Measurements from ENCODE around the gene CAMLG. TPM values are rescaled to one million over a fixed set of nuclear protein-coding genes. Genes with fewer than 3 reads are reported as not detected.
"Not testable (repeated sequence)": the region's sequence is repeated elsewhere in the genome, so short reads cannot be mapped to it uniquely, and the experiment has no call there.

The CAMLG gene
- total RNA-seq (44.0 TPM), polyA plus RNA-seq (49.7 TPM)

DNA sequence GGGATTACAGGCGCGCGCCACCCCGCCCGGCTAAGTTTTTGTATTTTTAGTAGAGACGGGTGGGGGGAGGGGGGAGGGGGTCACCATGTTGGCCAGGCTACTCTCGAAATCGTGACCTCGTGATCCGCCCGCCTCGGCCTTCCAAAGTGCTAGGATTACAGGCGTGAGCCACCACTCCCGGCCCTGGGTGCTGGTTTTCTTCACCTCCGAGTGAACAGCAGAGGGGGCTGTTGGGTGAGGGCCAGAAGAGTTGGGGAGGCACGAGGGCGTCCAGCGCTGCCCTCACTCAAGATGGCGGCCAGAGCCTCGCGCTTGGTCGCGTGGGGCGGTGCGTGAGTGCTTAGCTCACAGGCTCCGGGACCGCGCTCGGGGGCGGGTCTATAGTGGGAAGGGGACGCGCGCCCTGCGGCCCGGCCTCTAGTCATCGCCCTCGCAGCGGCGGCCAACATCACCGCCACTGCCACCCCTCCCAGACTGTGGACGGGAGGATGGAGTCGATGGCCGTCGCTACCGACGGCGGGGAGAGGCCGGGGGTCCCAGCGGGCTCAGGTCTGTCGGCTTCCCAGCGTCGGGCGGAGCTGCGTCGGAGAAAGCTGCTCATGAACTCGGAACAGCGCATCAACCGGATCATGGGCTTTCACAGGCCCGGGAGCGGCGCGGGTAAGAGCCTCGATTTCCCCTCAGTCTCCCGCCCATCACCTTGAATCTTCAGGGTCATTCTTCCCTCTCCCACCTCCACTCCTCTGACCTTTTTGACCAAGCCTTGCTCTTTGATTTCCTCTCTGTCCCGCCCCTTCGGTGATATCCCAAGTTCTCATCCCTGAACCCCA is at the start of gene CAMLG:
Gene CAMLG (plus strand): TSS at position 416 of the 830 bp plus-strand sequence. CDS start 73 bp downstream, at position 489.
- DNase-seq (ENCODE audit: extremely low spot score): peak; percentile 93
- peak within 1 kb of the TSS; percentile 91 for H3K27ac ChIP-seq (ENCODE audit: low read depth)
- WGBS: under 1% methylated on average over 66 of the region's 66 CpGs
- peak within 1 kb of the TSS; percentile 79 for H3K4me3 ChIP-seq (ENCODE audit: low read depth, low read length)
- no peaks in the 10 kb centered on the region for H3K4me1 ChIP-seq (ENCODE audit: insufficient read depth)
- peaks cover 2% of the 10 kb centered on the region for H3K36me3 ChIP-seq (ENCODE audit: insufficient read depth)

DNA sequence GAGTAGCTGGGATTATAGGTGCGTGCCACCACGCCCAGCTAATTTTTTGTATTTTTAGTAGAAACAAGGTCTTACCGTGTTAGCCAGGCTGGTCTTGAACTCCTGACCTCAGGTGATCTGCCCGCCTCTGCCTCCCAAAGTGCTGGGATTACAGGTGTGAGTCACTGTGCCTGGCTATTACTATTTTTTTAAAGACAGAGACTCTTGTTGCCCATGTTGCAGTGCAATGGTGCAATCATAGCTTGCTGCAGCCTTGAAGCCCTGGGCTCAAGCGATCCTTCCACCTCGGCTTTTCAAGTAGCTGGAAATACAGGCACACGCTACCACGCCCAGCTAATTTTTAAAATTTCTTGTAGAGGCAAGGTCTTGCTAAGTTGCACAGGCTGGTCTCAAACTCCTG is 48.2 kb upstream of the CAMLG start:
- not testable (repeated sequence) for H3K4me3 ChIP-seq (ENCODE audit: low read depth, low read length); H3K36me3 ChIP-seq (ENCODE audit: insufficient read depth); H3K4me1 ChIP-seq (ENCODE audit: insufficient read depth); DNase-seq (ENCODE audit: extremely low spot score); H3K27ac ChIP-seq (ENCODE audit: low read depth)
- 96% methylated on average over 8 of the region's 8 CpGs for WGBS

DNA sequence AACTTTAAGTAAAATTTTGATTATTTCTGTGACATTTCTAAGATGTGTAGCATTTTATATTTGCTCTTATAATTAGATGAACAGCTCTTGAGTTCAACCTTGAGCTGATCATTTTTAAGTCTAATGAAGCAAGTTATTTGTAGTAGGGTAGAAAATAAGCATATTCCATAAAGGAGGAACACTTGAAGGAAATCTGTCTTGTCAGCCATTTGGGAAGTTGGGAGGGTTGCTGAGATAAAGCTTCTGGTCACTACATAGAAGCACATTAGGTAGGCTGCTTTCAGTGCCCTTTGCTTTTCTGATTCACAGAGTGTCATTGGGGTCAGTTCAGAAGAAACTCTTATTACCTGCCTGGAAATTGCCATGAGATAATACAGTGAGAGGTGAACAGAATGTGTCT is 45.6 kb upstream of the CAMLG start:
- no peak for DNase-seq (ENCODE audit: extremely low spot score)
- H3K36me3 ChIP-seq (ENCODE audit: insufficient read depth): peaks cover 6% of the 10 kb centered on the region

DNA sequence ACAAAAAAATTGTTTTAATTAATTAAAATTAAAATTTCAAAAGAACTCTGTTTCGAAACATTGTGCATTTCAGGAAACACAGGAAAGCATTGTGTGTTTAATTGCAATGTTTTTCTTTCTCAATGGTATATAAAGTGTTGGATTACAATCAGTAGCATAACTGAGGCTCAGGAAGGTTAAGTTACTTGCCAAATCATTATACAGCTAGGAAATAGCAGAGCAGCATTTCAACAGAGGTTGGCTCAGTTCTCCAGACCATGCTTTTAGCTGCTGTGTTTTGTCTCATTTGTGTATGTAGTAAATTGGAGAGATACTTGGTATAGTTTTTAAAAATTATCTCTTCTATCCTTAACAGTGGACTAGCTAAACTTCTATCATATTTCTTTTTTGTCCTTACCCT is 30.0 kb upstream of the CAMLG start:
- H3K36me3 ChIP-seq (ENCODE audit: insufficient read depth): peaks cover 7% of the 10 kb centered on the region
- no peak overlapping the region for H3K4me3 ChIP-seq (ENCODE audit: low read depth, low read length)
- no peaks in the 10 kb centered on the region for H3K4me1 ChIP-seq (ENCODE audit: insufficient read depth)
- no peak for DNase-seq (ENCODE audit: extremely low spot score)
- H3K27ac ChIP-seq (ENCODE audit: low read depth): no peak overlapping the region
- WGBS: 97% methylated on average over 1 of the region's 1 CpG

More for the DNA sequence above, 45.6 kb upstream of the CAMLG start:
- no peaks in the 10 kb centered on the region for H3K4me1 ChIP-seq (ENCODE audit: insufficient read depth)
- H3K27ac ChIP-seq (ENCODE audit: low read depth): no peak overlapping the region
- H3K4me3 ChIP-seq (ENCODE audit: low read depth, low read length): no peak overlapping the region

DNA sequence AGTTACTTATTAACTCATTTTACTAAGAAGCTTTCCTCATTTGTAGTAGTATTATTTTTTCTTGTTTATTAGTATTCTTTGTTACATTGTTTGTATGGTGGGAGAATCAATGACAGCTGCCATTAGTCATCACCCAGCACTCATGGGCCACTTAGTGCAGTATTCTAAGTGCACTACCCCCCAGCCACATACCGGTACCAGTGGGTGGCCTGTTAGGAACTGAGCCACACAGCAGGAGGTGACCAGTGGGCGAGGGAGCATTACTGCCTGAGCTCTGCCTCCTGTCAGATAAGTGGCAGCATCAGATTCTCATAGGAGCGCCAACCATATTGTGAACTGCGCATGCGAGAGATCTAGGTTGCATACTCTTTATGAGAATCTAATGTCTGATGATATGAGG is 24.2 kb upstream of the CAMLG start:
- no peaks in the 10 kb centered on the region for H3K4me1 ChIP-seq (ENCODE audit: insufficient read depth)
- DNase-seq (ENCODE audit: extremely low spot score): no peak
- WGBS: 88% methylated on average over 5 of the region's 5 CpGs
- H3K4me3 ChIP-seq (ENCODE audit: low read depth, low read length): no peak overlapping the region
- no peak overlapping the region for H3K27ac ChIP-seq (ENCODE audit: low read depth)
- H3K36me3 ChIP-seq (ENCODE audit: insufficient read depth): peaks cover 5% of the 10 kb centered on the region

DNA sequence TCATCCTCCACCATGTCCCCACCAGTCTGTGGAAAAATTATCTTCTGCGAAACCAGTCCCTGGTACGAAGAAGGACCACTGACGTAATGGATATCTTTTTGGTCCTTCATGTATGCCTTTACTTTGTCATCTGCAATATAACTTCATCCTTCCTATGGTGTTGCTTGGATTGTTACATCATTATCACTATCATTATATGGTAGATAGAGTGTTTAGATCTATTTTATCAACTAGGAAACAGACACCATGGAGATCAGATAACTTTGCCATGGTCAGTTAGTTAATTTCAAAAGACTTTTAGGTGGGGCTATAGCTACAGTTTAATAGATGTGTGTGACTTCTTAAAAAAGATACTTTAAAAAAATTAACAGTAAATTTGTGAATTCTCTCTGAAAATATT is 23.8 kb upstream of the CAMLG start:
- Histone ChIP-seq H3K27ac (ENCODE audit: low read depth) (no peak overlapping the region), H3K4me1 (ENCODE audit: insufficient read depth) (no peaks in the 10 kb centered on the region), H3K4me3 (ENCODE audit: low read depth, low read length) (no peak overlapping the region), H3K36me3 (ENCODE audit: insufficient read depth) (peaks cover 5% of the 10 kb centered on the region)
- no peak for DNase-seq (ENCODE audit: extremely low spot score)
- 95% methylated on average over 3 of the region's 3 CpGs for WGBS

DNA sequence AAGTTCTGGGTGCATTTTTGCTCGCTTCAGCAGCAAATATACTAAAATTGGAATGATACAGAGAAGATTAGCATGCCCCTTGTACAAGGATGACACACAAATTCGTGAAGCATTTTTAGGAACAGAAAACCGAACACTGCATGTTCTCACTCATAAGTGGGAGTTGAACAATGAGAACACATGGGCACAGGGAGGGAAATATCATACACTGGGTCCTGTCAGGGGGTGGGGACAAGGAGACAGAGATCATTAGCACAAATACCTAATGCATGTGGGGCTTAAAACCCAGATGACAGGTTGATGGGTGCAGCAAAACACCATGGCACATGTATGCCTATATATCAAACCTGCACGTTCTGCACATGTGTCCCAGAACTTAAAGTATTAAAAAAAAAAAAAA is 22.9 kb upstream of the CAMLG start:
- DNase-seq (ENCODE audit: extremely low spot score); H3K4me3 ChIP-seq (ENCODE audit: low read depth, low read length); H3K36me3 ChIP-seq (ENCODE audit: insufficient read depth); H3K27ac ChIP-seq (ENCODE audit: low read depth); H3K4me1 ChIP-seq (ENCODE audit: insufficient read depth): not testable (repeated sequence)
- 89% methylated on average over 4 of the region's 4 CpGs for WGBS

DNA sequence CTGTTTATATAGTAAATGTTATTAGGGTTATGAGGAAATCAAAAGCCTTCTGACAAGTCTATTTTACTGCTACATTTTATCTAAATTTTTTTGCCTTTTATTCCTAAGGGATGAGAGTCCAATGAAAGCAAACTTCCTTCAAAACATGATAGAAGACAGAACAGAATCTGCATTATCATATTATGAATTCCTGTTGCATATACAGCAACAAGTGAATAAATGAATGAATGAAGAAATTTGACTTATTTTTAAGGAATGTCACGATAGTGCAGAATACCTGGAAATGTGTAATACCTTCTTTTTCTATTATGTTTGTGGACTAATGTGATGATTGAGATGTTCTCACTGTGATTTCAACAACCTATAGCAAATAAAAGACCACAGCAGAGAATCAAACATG is 13.5 kb upstream of the CAMLG start:
- H3K27ac ChIP-seq (ENCODE audit: low read depth): no peak overlapping the region
- H3K4me1 ChIP-seq (ENCODE audit: insufficient read depth): no peaks in the 10 kb centered on the region
- no peaks in the 10 kb centered on the region for H3K36me3 ChIP-seq (ENCODE audit: insufficient read depth)
- no peak overlapping the region for H3K4me3 ChIP-seq (ENCODE audit: low read depth, low read length)
- DNase-seq (ENCODE audit: extremely low spot score): no peak
- 87% methylated on average over 1 of the region's 1 CpG for WGBS

DNA sequence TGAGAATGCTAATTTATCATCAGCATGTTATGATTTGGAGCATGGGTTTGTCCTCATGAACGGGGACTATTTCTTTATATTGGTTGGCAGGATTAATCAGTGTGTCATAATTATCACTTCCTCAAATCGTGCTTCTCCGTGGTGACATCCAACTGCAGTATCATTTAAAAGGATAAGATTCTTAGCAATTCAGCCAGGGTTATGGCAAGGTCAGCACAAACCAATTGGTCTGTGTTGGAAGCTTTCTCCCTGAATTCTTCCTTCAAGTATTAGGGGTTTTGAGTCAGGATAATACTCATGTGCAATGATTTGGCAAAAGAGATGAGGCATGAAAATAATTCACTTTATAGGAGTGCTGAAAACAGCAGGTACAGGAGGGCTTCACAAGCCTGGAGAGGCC is 5.5 kb upstream of the CAMLG start:
- H3K36me3 ChIP-seq (ENCODE audit: insufficient read depth): no peaks in the 10 kb centered on the region
- H3K27ac ChIP-seq (ENCODE audit: low read depth): no peak overlapping the region
- WGBS: 66% methylated on average over 3 of the region's 3 CpGs
- H3K4me1 ChIP-seq (ENCODE audit: insufficient read depth): no peaks in the 10 kb centered on the region
- no peak for DNase-seq (ENCODE audit: extremely low spot score)
- H3K4me3 ChIP-seq (ENCODE audit: low read depth, low read length): no peak overlapping the region

DNA sequence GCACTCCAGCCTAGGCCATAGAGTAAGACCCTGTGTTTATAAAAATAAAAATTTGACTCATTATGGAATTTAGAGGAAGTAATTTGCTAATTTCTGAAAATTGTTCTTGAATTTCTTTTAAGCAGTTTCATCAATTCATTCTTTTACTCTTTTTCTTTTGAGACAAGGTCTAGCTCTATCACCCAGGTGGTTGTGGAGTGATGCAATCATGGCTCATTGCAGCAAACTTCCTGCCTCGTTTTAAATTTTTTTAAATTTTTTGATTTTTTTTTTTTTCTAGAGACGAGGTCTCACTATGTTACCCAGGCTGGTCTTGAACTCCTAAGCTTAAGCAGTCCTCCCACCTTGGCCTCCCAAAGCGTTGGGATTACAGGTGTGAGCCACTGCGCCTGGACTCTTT is 3.1 kb upstream of the CAMLG start:
- no peak overlapping the region for H3K27ac ChIP-seq (ENCODE audit: low read depth)
- WGBS: 76% methylated on average over 4 of the region's 4 CpGs
- H3K4me3 ChIP-seq (ENCODE audit: low read depth, low read length): no peak overlapping the region
- no peaks in the 10 kb centered on the region for H3K36me3 ChIP-seq (ENCODE audit: insufficient read depth)
- no peaks in the 10 kb centered on the region for H3K4me1 ChIP-seq (ENCODE audit: insufficient read depth)
- DNase-seq (ENCODE audit: extremely low spot score): no peak

DNA sequence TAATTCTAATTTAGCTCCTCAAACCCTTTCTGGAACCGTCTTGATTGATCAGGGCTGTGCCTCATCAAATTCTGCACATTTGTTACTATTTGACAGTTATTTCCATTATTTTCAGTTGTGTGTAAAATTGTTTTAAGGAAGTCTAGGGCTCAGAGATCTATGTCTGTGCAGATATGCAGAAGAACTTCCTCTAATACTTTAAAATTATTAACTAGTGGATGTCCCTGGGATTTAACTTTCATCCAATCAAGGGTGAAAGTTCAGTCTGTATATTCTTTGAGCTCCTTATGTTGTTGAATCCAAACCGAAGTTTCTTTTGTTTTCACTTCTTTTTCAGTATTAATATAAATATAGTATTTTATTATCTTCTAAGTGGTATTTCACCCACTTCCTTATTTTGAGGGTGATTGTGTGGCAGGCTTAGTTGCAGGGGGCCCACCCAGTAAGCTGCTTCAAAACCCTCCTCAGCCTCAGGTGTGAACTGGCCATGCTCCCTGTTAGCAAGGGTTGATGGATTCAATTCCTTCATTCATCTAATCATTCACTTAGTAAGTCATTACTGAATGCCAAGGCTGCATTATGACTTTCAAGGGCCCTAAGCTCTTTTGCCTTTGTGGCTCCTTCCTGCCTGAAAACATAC is 2.1 kb upstream of the CAMLG start:
- Histone ChIP-seq H3K4me1 (ENCODE audit: insufficient read depth) (no peaks in the 10 kb centered on the region), H3K27ac (ENCODE audit: low read depth) (no peak overlapping the region), H3K4me3 (ENCODE audit: low read depth, low read length) (no peak overlapping the region), H3K36me3 (ENCODE audit: insufficient read depth) (no peaks in the 10 kb centered on the region)
- 64% methylated on average over 2 of the region's 2 CpGs for WGBS
- no peak for DNase-seq (ENCODE audit: extremely low spot score)

DNA sequence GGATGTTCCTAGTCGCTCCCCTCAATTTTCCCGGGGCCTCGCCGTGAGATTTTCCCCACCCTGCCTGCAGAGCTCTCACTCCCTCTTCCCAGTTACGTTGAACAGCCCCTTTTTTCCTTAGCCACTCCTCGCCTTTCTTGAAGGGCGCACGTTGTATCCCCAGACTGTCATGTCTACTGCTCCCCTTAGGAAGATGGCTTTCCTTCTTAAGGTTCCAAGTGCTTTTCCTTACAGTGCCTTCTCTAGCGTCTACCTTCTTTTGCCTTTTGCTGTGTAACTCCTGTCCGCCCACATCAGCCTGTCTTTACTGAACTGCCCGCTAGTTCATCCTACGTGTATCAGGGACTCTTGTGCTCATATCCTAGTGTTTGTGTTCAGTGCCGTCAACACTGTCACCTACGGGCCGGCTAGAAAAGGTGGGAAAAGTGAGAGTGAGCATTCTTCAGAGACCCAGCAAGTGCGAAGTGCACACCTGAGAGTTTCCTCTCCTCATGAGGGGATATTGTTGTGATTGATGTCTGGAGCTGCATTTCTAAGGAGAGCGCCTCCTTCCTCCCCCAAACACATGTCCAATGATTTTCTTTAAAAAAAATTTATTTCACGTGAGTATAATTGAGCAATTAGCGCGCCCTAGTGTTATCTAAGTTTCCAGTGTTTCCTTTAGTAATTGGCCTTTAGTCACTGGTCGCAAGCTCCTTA is 764 bp downstream of the CAMLG start:
- peak; percentile 42 for DNase-seq (ENCODE audit: extremely low spot score)
- 5% methylated on average over 21 of the region's 21 CpGs for WGBS
- no peaks in the 10 kb centered on the region for H3K4me1 ChIP-seq (ENCODE audit: insufficient read depth)

DNA sequence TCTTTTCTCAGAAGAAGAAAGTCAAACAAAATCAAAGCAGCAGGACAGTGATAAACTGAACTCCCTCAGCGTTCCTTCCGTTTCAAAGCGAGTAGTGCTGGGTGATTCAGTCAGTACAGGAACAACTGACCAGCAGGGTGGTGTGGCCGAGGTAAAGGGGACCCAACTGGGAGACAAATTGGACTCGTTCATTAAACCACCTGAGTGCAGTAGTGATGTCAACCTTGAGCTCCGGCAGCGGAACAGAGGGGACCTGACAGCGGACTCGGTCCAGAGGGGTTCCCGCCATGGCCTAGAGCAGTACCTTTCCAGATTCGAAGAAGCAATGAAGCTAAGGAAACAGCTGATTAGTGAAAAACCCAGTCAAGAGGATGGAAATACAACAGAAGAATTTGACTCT is 2.7 kb downstream of the CAMLG start:
- H3K4me1 ChIP-seq (ENCODE audit: insufficient read depth): no peaks in the 10 kb centered on the region
- H3K27ac ChIP-seq (ENCODE audit: low read depth): no peak overlapping the region
- WGBS: 89% methylated on average over 11 of the region's 11 CpGs
- peaks cover 3% of the 10 kb centered on the region for H3K36me3 ChIP-seq (ENCODE audit: insufficient read depth)
- DNase-seq (ENCODE audit: extremely low spot score): no peak
- no peak overlapping the region for H3K4me3 ChIP-seq (ENCODE audit: low read depth, low read length)

More for the DNA sequence above, 764 bp downstream of the CAMLG start:
- peak overlapping the region; percentile 79 for H3K4me3 ChIP-seq (ENCODE audit: low read depth, low read length)
- H3K27ac ChIP-seq (ENCODE audit: low read depth): peak overlapping the region; percentile 87
- peaks cover 3% of the 10 kb centered on the region for H3K36me3 ChIP-seq (ENCODE audit: insufficient read depth)

DNA sequence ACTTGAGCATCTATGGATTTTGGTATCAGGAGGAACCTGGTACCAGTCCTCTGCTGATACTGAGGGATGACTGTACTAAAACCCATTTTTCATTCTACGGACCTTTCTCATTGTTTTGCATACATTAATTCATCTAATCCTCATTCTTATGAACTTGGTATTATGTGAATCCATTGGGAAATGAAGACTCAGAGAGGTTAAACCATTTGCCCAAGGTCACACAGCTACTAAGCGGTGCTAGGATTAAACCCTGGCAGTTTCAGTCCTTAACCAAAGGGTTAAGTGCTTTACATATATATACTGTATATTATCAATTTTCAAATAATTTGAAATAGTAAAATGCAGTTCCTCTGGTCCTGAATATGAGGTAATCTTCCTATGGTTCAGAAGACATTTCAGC is 3.8 kb downstream of the CAMLG start:
- H3K27ac ChIP-seq (ENCODE audit: low read depth): no peak overlapping the region
- H3K4me1 ChIP-seq (ENCODE audit: insufficient read depth): no peaks in the 10 kb centered on the region
- H3K4me3 ChIP-seq (ENCODE audit: low read depth, low read length): no peak overlapping the region
- H3K36me3 ChIP-seq (ENCODE audit: insufficient read depth): peaks cover 3% of the 10 kb centered on the region
- no peak for DNase-seq (ENCODE audit: extremely low spot score)
- WGBS: 97% methylated on average over 2 of the region's 2 CpGs

All from urinary bladder (tissue), 4 donors.